Measurements from ENCODE around the gene PHACTR2.

DNA sequence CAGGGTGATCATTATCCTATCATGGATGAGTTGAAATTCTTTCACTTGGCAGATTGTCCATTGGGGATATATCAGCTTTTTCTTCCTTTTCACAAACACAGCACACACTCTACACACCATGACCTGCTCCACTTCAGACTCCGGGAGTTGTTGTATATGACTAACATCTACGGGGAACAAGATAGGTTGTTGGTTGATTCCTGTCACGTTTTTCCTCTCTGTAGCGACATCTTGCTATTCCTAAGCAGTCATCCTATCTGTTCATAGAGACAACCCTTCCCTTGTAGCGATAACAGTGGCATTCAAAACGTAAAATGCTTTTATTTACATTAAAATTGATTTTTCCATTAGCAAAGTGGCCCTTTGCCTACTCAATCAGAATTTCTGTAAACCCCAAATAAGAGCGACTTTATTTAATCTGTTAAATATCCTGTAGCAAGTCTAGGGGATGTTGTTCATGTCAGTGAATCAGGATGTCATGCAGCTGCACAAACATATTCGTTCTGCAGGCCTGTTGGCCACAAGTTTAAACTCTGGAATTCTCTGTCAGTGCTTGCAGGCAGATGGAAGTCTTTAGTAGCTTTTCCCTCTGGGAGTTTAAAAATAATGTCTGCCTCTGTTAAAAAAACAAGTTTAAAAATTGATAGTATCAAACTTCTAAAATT lies 23.1 kb downstream of the PHACTR2 start:
- no peak for TF ChIP-seq POLR2A (IDR thresholded peaks at IDR 0.05)
- TF ChIP-seq, protein P1, sequence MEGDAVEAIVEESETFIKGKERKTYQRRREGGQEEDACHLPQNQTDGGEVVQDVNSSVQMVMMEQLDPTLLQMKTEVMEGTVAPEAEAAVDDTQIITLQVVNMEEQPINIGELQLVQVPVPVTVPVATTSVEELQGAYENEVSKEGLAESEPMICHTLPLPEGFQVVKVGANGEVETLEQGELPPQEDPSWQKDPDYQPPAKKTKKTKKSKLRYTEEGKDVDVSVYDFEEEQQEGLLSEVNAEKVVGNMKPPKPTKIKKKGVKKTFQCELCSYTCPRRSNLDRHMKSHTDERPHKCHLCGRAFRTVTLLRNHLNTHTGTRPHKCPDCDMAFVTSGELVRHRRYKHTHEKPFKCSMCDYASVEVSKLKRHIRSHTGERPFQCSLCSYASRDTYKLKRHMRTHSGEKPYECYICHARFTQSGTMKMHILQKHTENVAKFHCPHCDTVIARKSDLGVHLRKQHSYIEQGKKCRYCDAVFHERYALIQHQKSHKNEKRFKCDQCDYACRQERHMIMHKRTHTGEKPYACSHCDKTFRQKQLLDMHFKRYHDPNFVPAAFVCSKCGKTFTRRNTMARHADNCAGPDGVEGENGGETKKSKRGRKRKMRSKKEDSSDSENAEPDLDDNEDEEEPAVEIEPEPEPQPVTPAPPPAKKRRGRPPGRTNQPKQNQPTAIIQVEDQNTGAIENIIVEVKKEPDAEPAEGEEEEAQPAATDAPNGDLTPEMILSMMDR (IDR thresholded peaks at IDR 0.05), result no peak

Data from testis (tissue), 2 donors.